ENCODE results near the gene TPCN1.

GRCh38 chr12:113266106-113266895, 45.0 kb downstream of the TPCN1 start:
- no peak for TF ChIP-seq POLR2A (IDR thresholded peaks at IDR 0.05; ENCODE audit: low read depth, low read length)
- no peak for TF ChIP-seq POLR2AphosphoS5 (IDR thresholded peaks at IDR 0.05; ENCODE audit: low read depth, low read length)
- no peak for TF ChIP-seq SPI1 (IDR thresholded peaks at IDR 0.05; ENCODE audit: low read depth, low read length)
